ENCODE measurements around the gene OSBPL8.

- TF ChIP-seq ZNF623 (tag by site-specific recombination; IDR thresholded peaks at IDR 0.05), result no peak
- TF ChIP-seq ZNF501 (tag by site-specific recombination; IDR thresholded peaks at IDR 0.05), result no peak
- no peak for TF ChIP-seq ZNF701 (tag by site-specific recombination; IDR thresholded peaks at IDR 0.05)
- TF ChIP-seq CTCF (tag by site-specific recombination; IDR thresholded peaks at IDR 0.05), result no peak
- TF ChIP-seq ZBTB1 (tag by site-specific recombination; IDR thresholded peaks at IDR 0.05), result no peak
- no peak for TF ChIP-seq PRDM1 (tag by site-specific recombination; IDR thresholded peaks at IDR 0.05)
- no peak for TF ChIP-seq ZXDB (tag by site-specific recombination; IDR thresholded peaks at IDR 0.05)
- TF ChIP-seq ZNF660 (tag by site-specific recombination; IDR thresholded peaks at IDR 0.05), result no peak
- TF ChIP-seq ZNF560 (tag by site-specific recombination; IDR thresholded peaks at IDR 0.05; ENCODE audit: borderline replicate concordance), result no peak
Observed at GRCh38 chr12:76341436-76342030, 218.0 kb downstream of the OSBPL8 start.

All from HEK293 (cell line).